ENCODE data around the gene GOLGA6L22.
"Not testable (repeated sequence)": the region's sequence is repeated elsewhere in the genome, so short reads cannot be mapped to it uniquely, and the experiment has no call there.

Gene GOLGA6L22

DNA sequence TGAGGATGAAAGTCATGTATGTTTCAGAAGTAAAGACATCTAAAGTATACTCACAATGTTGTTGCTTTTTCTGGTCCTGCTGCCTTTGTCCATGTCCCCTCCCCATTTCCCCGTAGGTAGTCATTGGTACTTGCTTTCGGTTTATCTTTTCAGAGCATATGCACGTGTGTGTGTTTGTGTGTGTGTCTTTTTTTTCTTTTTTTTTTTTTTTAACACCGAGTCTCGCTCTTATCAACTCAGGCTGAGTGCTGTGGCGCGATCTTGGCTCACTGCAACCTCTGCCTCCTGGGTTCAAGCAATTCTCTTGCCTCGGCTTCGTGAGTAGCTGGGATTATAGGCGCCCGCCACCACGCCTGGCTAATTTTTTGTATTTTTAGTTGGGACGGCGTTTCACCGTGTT lies 57.4 kb downstream of the GOLGA6L22 start:
- H3K9me3 Mint-ChIP-seq; H3K36me3 Mint-ChIP-seq (ENCODE audit: insufficient read depth); ATAC-seq (replicated peaks); H3K27me3 Mint-ChIP-seq; DNase-seq; H3K4me1 Mint-ChIP-seq (ENCODE audit: low read depth in 2 of 2); H3K4me3 Mint-ChIP-seq; H3K27ac Mint-ChIP-seq: not testable (repeated sequence)
